SH-SY5Y (cell line): Measurements from ENCODE around the gene RBM8A.

Experiments used
- GATA2 ChIP-seq: IDR thresholded peaks from 2 replicates; pipeline ENCODE4 v1.6.1; 2011; ENCODE audit warnings: mild to moderate bottlenecking, low read depth, low read length
- GATA3 ChIP-seq: IDR thresholded peaks from 2 replicates; pipeline ENCODE4 v1.6.1; 2011; ENCODE audit warnings: low read depth, mild to moderate bottlenecking, low read length, moderate library complexity

RBM8A gene

DNA sequence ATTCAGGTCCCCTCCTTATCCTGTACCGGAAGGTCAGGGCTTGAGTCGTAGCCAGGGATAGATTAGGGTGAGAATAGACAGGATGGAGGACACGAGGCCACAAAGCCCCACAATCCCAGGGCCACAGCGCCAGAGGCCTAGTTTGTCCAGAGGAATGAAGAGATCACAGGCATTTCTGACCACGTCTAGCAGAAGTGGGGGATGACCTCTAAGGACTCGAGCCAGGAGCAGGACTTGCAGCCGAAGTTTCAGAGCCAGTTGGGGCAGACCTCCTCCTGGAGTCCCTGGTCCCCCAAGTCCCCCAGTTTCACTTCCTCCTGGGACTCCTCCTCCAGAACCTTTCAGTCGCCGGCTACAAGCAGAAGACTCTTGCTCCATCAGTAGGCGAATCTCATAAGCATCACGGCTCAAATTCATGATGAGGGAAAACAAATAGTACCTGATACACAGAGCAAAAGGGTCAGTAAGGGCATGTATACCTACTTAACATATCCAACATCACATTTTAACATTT is 15.1 kb downstream of the RBM8A start:
- no peak for TF ChIP-seq GATA2
- no peak for TF ChIP-seq GATA3

DNA sequence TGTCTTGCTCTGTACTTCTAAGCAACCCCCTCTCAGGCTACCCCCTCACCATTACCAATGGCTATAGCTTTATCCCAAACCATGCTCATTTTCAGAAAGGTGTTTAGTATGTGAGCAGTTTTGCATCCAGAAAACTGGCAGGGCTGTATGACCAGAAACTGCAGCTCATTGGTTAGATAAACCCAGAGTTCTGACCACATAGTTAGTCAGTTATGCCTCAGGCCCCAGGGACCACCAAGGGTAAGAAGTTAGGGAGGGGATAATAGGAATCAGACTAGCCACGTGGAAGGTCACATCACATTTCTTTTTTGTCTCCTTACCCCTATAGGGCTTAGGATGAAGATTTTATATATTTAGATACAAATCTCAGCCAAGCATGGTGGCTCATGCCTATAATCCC is 18.6 kb downstream of the RBM8A start:
- TF ChIP-seq GATA2 = no peak

DNA sequence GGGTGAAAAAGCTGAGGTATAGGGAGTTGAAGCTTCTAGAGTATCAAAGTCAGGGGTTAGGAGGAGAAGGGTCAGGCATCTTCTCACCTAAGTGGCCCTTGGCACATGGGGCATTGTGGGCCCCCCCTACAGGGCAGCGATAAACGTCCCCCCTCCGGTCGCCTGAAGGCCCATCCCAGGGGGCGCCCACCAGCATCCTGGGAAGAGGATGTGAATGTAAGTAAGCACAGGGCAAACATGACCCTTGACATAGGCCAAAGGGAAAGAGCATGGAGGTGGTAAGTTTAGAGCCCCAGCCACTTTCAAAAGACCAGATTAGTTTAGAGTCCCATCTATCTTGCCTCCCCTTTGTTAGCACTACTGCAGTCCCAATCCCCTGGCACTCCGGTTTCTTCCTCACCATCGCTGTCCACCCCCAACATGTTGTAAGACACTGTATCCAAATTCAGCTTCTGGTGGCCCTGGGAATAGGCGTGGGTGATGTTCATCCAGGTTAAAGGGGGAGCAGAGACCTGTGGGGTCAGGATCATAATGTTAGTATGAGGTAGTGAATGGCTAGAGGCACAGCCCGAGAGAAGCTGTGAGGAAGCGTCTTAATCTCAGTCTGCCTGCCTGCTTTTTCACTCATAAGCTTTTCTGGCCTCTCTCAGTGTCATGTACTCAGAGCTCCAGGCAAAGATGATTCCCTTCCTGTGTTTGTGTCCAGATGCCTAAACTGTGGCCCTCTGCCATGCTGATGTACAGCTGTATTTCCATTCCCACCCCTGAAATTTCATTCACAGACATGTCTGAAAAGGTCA is 20.1 kb downstream of the RBM8A start:
- TF ChIP-seq GATA3 (no peak), GATA2 (no peak)

GRCh38 chr1:145901312-145902021 is 25.8 kb downstream of the RBM8A start:
- no peak for TF ChIP-seq GATA3
- TF ChIP-seq GATA2 = no peak

DNA sequence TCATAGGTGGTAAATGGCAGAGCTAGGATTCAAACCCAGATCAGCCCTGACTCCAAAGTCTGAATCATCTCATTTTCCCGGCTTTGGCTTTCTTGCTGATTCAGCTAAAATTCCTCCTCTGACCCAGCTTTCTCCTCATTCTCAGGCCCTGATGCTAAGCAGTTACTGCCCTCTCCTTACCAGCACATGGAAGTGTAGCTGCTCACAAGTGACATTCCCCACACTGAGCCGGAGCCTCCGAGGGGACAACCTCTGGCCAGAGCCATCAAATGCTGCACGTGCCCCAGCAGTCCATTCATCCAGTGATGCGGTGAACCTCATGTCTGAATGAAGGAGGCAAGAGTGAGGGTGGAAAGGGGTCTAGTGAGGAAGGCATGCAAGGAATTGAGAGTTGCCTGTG is 28.5 kb downstream of the RBM8A start:
- TF ChIP-seq GATA2 = no peak
- TF ChIP-seq GATA3 = no peak

DNA sequence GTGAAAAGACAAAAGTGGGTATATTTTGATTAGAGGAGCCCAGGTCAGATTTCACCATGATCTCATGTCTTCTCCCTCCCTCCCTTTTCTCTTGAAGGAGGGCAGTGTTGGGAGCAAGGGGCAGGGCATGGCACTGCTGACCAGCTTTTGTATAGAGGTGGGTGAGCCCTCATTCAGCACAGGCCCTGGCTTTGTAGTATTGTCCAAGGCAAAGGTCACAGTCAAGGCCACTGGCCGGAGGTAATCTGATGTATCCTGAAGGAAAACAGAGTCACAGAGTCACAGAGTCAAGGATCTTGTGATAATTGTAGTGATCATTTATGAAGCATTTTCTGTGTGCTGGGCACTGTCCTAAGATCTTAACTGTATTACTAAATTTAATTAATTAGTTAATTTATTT is 29.3 kb downstream of the RBM8A start:
- no peak for TF ChIP-seq GATA2
- TF ChIP-seq GATA3 = no peak

GRCh38 chr1:145895471-145895870 is 31.8 kb downstream of the RBM8A start:
- no peak for TF ChIP-seq GATA3
- TF ChIP-seq GATA2 = no peak

DNA sequence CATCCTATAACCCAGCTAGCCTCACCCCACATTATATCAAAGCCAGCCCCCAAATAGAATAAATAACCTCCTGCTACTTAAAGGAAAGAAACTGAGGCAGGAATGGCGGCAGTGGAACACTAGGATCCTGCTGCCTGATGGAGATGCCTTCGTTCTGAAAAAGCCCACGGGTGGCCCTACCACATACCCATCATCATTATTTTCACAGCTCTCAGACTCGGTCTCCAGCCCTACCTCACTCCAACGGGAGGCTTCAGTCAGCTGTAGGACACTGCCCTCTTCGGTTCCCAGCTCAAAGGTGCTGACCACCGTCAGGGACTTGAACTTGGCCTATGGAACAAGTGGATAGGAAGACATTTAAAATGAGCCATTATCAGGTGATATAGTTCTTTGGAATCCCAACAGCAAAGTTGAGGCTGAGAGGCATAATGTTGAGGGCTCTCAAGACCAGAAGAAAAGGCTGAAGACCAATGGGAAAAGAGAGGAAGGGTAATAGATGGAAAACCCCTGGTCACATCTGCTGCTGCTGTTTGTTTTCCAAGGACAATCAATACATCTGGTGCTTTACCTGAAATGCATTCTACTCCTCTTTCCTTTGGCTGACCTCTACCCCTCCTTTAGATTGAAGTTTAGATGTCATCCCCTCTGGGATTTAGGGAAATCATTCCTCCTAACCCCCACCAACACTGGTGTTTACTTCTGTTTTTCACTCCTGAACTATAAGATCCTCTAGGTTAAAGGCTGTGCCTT is 33.8 kb downstream of the RBM8A start:
- TF ChIP-seq GATA3 (no peak), GATA2 (no peak)

DNA sequence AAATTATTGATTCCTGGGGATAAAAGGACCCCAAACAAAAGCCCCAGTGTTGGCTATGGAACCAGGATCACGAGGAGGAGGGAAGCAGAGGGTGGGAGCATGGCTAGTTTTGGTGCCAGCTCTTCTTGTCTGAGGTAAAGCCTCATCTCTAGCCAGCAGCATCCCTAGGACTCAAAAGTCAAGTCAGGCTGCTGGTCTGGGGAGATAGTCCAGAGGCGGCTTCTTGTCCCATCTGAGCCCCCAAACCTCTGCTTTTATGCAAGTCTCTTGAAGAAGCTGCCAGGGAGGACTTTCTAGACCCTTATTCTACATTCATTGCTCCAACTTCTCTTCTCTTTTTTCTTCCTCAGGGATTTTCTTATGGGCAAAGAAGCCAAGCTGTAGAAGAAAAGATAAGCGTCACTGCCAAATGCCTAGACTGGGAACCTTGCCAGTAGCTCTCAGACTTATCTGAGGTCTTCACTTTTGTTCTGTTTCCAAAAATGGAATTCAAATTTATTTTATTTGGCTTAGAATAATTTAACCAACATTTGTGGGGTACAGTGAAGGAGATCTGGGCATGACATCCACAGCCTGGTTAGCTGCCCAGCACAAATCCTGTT is 34.7 kb downstream of the RBM8A start:
- TF ChIP-seq GATA3 (no peak), GATA2 (no peak)

- TF ChIP-seq GATA2 (no peak), GATA3 (no peak)
Observed at GRCh38 chr1:145891587-145892485, 35.4 kb downstream of the RBM8A start.

DNA sequence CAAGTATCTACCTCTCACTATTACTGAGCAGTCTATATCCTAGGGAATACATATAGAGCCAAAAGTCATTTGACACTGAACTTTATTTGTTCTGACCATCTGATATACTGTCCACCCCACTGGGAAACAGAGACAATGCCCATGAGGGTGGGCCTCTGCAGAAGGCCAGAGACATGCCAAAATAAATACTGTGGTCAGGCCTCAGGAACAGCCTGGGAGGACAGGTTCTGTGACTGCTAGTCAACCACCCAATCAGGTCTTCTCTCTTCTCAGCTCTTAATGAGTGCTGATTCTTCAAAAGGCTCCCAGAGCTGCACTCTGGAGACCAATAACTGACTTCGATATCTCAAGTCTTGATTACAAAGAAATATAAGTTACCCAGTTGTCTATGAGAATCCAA is 36.1 kb downstream of the RBM8A start:
- TF ChIP-seq GATA2 = no peak
- TF ChIP-seq GATA3 = no peak

DNA sequence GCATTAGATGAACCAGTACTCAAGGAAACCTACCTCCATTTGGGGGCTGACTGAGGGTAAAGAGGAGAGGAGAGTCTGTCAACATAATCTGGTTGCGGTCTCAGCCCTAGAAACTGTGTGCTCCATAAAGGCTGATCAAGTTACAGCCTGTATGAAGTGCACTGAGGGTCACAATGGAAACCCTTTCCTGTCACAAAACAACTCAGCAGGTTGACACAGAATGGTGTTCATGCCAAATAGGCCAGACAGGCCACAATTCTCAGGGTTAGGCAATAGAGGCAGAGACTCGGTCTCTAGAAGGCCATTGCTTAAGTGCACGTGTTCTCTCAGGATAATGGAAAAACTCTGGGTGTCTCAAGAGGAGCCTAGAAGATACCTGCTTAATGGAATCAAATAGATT is 37.6 kb downstream of the RBM8A start:
- TF ChIP-seq GATA2 (no peak), GATA3 (no peak)

DNA sequence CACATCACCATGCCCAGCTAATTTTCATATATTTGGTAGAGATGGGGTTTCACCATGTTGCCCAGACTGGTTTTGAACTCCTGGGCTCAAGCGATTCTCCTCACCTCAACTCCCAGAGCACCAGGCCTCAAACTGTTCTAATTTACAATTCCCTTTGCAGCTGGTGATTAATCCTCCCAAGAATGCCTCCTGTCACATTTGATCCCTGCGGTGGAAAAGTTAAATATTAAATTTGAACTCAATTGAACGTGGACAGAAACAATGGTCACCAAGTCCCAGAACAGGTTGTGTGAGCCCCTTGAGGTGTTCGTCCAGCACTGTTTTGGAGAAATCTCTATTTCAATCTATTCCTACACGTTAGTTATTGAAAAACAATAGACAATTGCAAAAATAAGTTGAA is 39.7 kb downstream of the RBM8A start:
- TF ChIP-seq GATA2 (no peak), GATA3 (no peak)
